GM18868 (cell line): ENCODE results near the gene C16orf54.
"Not testable (repeated sequence)": the region's sequence is repeated elsewhere in the genome, so short reads cannot be mapped to it uniquely, and the experiment has no call there.

Experiments used
- ATAC-seq: cut with Tn5 transposase; IDR thresholded peaks from one replicate; pipeline ENCODE4 v1.9.1; 2021; ENCODE audit warnings: mild to moderate bottlenecking, moderate library complexity; ENCODE audit not compliant: unreplicated experiment

C16orf54 gene, protein sequence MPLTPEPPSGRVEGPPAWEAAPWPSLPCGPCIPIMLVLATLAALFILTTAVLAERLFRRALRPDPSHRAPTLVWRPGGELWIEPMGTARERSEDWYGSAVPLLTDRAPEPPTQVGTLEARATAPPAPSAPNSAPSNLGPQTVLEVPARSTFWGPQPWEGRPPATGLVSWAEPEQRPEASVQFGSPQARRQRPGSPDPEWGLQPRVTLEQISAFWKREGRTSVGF

DNA sequence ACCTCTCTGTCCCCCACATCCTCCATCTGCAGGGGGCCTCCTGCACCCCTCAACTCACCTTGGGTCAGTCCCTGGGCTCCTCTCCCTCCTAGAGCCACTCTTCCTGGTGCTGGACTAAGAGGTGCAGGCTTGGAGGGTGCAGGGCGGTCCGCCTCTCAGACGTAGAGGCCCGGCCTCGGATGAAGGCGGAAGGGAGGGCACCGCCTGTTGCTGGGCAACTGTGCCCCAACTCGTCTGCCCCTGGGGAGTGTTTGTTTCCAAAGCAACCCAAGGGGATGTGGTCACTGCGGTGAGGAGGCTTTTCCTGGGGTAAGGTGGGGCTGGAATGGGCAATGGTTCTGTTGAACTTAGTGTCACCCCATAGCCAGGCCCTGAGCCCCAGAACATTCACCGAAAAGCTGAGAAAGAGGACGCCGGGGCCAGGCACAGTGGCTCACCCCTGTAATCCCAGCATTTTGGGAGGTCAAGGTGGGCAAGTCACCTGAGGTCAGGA lies at the start of gene C16orf54:
TSS of gene C16orf54 (minus strand) at position 138 of the 493 bp plus-strand sequence. CDS start 1,039 bp downstream, outside the sequence.
- ATAC-seq: peak; percentile 84

- ATAC-seq: no peak
Measured at GRCh38 chr16:29794231-29794710, 48.5 kb upstream of the C16orf54 start.

- ATAC-seq: not testable (repeated sequence)
Measured at GRCh38 chr16:29793153-29793552, 47.4 kb upstream of the C16orf54 start.

GRCh38 chr16:29791845-29792807 lies 46.3 kb upstream of the C16orf54 start:
- no peak for ATAC-seq

DNA sequence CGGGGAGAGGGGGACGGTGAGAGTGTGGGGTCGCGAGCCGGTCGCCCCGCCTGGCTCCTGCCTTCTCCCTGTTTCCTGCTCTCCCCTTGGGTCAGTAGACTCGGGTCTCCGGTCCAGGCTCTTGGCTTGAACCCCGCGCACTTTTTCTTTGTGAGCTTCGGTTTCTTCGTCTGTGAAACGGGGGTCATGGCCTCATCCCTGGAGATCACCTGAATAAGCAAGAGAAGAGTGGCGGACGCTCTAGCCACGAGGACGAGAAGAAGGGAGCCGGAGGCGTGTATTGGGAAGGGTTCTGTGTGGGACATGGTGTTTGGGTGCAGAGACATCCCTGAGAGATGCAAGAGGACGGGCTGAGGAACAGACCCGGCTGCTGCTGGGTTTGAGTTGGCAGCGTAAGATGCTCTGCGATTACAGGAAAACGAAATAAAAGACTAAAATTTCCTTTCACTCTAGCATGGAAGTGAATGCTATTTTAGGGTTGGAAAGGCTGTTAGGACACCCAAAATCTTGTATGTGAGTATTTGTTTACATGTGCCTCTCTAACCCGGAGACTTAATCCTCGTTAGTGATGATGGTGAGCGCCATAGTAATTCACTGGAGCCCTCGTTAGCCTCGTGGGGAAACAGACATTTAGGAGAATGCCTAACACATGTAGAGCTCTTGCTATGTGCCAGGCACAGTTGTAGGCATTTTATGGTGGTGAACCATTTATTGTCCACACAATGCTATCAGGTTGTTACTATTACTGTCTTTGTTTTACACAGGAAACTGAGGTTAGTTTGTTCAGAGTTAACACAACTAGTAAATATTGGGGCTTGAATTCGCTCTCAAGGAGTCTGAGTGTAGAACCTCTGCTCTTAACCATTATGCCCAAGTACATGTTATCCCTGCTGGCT lies 45.4 kb upstream of the C16orf54 start:
- ATAC-seq: peak; percentile 18

GRCh38 chr16:29790183-29790948 lies 44.6 kb upstream of the C16orf54 start, which contains the start of gene KIF22:
Gene KIF22 (plus strand): TSS chr16:29790751. CDS start chr16:29790760, 9 bp downstream.
- peak; percentile 93 for ATAC-seq

DNA sequence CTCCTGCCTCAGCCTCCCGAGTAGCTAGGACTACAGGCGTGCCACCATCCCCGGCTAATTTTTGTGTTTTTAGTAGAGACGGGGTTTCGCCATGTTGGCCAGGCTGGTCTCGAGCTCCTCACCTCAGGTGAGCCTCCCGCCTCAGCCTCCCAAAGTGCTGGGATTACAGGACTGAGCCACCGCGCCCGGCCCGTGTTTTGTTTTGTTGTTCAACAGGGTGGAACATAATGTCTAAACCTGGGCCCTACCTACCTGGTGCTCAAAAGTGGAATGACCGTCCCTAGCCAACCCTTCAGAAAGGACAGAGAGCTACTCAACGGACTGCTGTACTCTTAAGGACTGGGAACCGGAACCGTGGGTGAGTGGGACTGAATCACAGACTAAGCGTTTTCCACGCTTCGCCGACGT lies 44.0 kb upstream of the C16orf54 start:
- no peak for ATAC-seq

GRCh38 chr16:29787155-29787554 lies 41.4 kb upstream of the C16orf54 start:
- ATAC-seq: not testable (repeated sequence)

- ATAC-seq: no peak
Measured at GRCh38 chr16:29784901-29785500, 39.2 kb upstream of the C16orf54 start.

DNA sequence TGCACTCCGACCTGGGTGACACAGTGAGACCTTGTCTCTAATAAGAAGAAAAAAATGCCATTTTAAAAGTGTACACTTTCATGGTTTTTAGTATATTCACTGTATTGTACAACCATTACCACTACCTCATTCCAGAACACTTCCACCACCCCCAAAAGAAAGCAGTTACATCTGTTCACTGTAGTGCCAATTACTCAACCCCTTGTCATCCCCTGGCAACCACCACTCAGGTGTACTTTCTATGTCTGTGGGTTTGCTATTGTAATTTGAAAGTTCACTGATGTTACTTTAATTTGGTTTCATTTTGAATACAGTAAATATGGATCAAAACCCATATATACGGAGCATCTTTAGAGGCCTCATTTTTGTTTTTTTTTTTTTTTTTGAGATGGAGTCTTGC lies 38.4 kb upstream of the C16orf54 start:
- ATAC-seq: no peak

- not testable (repeated sequence) for ATAC-seq
Measured at GRCh38 chr16:29783094-29783953, 37.5 kb upstream of the C16orf54 start.

DNA sequence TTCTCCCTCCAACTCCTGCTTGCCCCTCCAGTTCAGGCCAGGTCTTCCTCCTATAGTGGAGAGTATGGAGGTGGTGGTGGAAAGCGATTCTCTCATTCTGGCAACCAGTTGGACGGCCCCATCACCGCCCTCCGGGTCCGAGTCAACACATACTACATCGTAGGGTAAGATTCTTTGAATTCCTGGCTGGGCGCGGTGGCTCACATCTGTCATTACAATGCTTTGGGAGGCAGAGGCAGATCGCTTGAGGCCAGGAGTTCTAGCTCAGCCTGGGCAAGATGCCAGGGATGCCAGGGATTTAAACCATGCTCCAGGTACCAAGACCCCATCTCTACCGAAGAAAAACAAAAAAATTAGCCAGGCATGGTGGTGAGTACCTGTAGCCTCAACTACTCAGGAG lies 33.7 kb upstream of the C16orf54 start:
- no peak for ATAC-seq

DNA sequence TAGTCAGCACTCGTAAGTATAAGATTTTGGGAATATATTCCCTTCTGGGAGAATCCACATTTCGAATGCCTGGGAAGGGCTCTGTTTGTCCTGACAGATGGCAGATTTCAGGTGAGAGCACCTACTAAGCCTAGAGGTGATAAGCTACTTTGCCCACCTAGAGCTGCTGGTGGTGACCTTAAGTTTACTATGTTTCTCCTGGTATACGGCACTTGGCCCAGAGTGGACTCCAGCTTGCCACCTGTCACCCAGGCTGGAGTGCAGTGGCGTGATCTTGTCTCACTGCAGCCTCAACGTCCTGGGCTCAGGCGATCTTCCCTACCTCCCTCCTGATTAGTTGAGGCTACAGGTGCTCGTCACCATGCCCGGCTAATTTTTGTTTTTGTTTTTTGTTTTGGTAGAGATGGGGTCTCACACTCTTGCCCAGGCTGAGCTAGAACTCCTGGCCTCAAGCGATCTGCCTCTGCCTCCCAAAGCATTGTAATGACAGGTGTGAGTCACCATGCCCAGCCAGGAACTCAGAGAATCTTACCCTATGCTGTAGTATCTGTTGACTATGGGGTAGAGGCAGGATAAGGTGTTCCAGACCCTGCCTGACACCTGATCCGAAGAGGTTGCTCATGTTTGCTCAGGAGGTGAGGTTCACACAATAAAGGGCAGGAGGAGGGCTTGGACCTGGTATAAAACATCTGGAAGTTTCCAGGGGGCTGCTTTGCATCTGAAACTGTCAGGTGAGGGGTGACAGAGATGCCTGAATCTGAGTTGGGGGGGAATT lies 32.0 kb upstream of the C16orf54 start, which contains the start of gene ZG16:
TSS of gene ZG16 (plus strand) at position 681 of the 775 bp plus-strand sequence. CDS start 1,011 bp downstream, outside the sequence.
- ATAC-seq: no peak

DNA sequence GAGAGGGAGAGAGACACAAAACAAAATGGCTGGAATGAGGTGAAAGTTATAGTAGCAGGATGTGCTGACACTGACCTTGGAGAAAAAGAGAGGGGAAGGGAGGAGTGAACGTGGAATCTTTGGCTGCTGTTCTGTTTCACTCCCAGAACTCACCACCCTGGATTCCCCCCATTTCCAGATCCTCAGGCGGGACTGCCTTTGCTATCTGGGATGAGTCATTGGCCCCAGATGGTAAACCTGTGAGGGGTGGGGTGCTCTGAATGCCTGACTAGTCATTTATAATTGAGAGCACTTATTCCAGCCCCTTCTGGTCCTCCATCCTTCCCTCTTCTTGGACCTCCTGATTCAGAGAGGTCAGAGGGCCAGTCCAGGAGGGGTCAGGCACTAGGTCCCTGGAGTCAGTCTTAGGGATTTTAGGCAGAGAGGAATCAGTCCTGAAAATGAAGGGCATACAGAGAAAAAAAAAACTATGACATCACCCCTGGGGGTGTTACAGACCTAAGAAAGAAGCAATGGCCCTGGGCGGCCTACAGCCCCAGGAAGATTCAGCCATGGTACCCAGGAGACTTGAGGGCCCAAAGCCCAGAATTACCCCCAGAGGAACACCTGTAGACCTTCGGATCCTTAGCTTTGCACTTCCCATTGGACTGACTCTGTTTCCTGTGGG lies 30.1 kb upstream of the C16orf54 start:
- no peak for ATAC-seq

DNA sequence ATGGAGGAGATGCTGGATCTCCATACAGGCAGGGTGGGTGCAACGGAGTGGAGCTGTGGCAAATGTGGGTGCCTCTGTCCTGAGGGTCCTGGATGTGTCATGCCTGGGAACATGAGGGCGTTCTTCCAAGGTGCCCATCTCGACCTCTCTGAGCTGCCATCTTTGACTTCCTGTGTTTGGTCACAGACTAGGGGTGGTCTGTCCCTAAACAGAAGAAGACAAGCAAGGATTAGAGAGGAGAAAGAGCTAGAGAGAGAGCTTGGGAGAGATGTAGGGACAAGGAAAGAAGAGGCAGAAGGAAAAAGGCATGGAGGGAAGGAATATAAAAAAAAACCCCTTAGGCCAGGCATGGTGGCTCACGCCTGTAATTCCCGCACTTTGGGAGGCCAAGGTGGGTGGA lies 28.9 kb upstream of the C16orf54 start:
- ATAC-seq: no peak

GRCh38 chr16:29772330-29772729 lies 26.5 kb upstream of the C16orf54 start:
- ATAC-seq: not testable (repeated sequence)
